Heart left ventricle (tissue), 13 donors: Measurements from ENCODE around the gene AASS.
"Not testable (repeated sequence)": the region's sequence is repeated elsewhere in the genome, so short reads cannot be mapped to it uniquely, and the experiment has no call there.

ENCODE experiments used
- CTCF ChIP-seq, 12 donors: fragments of 200-600 bp; sonication (generic) in 4 of 12; IDR thresholded peaks; one replicate each; pipeline versions ENCODE4 v1.5.0 to v1.8.0; 2018 to 2022; ENCODE audit warnings: antibody characterized with exemption in 12 of 12, mild to moderate bottlenecking in 5 of 12
- POLR2A ChIP-seq, 2 donors: fragments of 450-650 bp; IDR thresholded peaks; one replicate each; pipeline ENCODE4 v1.6.1; 2017; ENCODE audit warnings: antibody characterized with exemption in 2 of 2, mild to moderate bottlenecking in 2 of 2, moderate library complexity in 2 of 2
- donor health status: ischemic (EF 13 %, LVEDD 7.1; RV severe dilation, severe dysfunction).
- donor health status: DM: no; HTN: yes; CAD: no.
- donor health status: DM: no; HTN: no; CAD: no.
- donor health status: ischemic (EF 25% LVEDD 6.9; RV normal size, moderate dysfunction).
- donor health status: ischemic (EF 25% LVEDD 5.7; RV mildly dilated, moderate dysfunction).
- donor health status: ischemic (EF 35%, LVEDD 5.7; RV mildly dilated, moderate dysfunction).
- donor health status: nonischemic (EF 11% LVEDD 7.7; RV severe dilation, severe dysfunction).
- donor health status: DM: yes; HTN: yes; CAD: no.
- donor health status: PGD.
- donor health status: ischemic (EF 29% LVEDD 5.4; RV normal size, mild dysfunction).
- donor health status: nonischemic (EF 23%, LVEDD 6.1; RV moderate dilation, normal function).

- TF ChIP-seq CTCF, POLR2A (IDR thresholded peaks at IDR 0.05): not testable (repeated sequence)
These were observed 9.3 kb downstream of the AASS start for GRCh38 chr7:122134793-122135192.
